Left lobe of liver (tissue), 2 donors: ENCODE measurements around the gene SHROOM2. TPM values are rescaled to one million over a fixed set of nuclear protein-coding genes. Genes with fewer than 3 reads are reported as not detected.

ENCODE experiments used
- ATAC-seq: fragments of 200-7000 bp; cut with Tn5 transposase; one replicate; pipeline ENCODE4 v1.9.1; 2020; ENCODE audit warnings: mild to moderate bottlenecking, moderate library complexity
- DNase-seq: peaks from one replicate; pipeline ENCODE4 v3.0.0-alpha.2; 2020; ENCODE audit warnings: low spot score
- total RNA-seq: library from RNA; stranded (reverse); gene quantifications from one replicate; pipeline ENCODE4 v1.2.1, GENCODE V29; 2021
- donor health status: DM: no; HTN: no; CAD: no; lungs with moderate emphysema.
- donor health status: DM: no; HTN: yes; CAD: no.

Gene SHROOM2
- total RNA-seq, 1 donor from 2014 or later = 4.7 TPM

- no peak for ATAC-seq
- DNase-seq = no peak
These were observed 74.6 kb downstream of the SHROOM2 start for GRCh38 chrX:9860826-9861225.

GRCh38 chrX:9861711-9862110 is 75.5 kb downstream of the SHROOM2 start:
- DNase-seq (no peak), ATAC-seq (no peak)

- DNase-seq = no peak
- no peak for ATAC-seq
These were observed 76.3 kb downstream of the SHROOM2 start for GRCh38 chrX:9862525-9862924.

- no peak for ATAC-seq
- no peak for DNase-seq
These were observed 76.7 kb downstream of the SHROOM2 start for GRCh38 chrX:9862953-9863352.

DNA sequence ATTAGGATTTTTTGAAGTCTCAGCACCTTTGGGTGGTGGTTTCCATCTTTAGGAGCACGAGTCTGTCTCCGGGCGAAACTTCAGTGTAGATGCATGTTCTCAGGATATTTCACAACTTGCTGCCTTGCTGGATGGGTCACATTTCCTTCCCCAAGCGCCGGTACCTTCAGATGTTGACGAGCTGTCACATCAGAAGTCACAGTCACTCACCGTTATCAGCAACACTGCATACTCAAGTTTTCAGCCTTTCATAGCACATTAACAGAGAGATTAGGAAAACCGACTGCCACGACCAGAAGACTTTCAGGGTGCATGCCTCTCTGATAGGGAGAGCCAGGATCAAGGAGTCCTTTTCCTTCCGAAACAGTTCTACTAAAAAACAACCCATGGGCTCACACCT is 77.8 kb downstream of the SHROOM2 start:
- DNase-seq (no peak), ATAC-seq (no peak)

- ATAC-seq = no peak
- no peak for DNase-seq
These were observed 79.7 kb downstream of the SHROOM2 start for GRCh38 chrX:9865804-9866472.

DNA sequence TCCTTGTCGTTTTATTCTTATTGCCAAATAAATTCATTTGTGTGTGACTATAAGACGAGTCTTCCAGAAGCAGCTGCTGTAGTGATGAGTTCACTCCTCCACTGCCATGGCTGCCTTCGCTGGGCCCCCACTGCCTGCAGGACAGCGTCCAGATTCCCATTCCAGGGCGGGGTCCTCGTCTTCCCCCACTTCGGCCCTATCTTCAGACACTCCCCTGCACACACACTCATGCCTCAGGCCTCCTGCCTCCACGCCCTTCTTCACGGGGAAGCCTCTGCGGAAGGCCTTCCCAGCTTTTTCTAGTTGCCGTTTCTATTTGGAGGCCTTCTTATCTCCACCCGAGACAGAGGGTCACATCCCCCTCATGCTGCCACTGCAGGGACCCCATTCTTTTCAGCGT is 80.4 kb downstream of the SHROOM2 start:
- no peak for DNase-seq
- ATAC-seq = peak; percentile 18

DNA sequence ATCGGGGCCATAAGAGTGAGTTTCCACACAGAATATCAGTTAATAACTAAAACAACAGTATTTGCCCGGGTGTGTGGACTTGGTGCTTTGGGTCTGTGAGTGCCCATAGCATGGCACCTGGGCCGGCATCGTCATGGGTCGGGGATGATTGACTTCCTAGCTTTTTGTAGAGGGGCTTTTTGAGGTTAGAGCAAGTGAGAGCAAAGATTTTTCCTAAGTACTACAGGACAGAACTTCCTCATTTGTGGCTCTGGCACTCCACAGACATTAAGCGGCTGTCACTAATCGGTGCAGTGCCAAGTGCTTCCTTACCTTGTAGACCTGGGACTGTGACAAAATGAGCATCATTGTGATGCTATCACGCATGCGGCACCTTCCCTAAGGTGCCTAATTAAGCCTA is 81.0 kb downstream of the SHROOM2 start:
- DNase-seq (no peak), ATAC-seq (no peak)

DNA sequence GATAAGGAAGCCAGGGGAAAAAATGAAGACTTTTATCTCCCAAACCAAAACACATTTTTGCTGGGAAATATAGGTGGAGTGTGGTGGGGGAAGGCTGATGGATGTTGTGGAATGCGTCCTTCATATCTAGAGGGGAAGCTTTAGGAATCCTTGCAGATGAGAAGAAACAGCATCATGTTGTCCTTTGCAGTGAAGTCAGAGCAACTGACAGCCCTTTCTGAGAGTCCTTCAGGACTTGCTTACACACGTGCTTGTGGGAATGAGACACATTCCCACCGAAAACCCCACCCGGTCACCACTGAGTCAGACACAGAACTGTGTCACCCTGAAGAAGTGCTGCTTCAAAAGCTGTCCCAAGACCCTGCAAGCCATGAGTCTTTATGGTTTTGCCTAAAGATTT is 81.5 kb downstream of the SHROOM2 start:
- DNase-seq = no peak
- no peak for ATAC-seq

GRCh38 chrX:9871701-9872268 is 85.6 kb downstream of the SHROOM2 start:
- ATAC-seq (no peak), DNase-seq (no peak)

DNA sequence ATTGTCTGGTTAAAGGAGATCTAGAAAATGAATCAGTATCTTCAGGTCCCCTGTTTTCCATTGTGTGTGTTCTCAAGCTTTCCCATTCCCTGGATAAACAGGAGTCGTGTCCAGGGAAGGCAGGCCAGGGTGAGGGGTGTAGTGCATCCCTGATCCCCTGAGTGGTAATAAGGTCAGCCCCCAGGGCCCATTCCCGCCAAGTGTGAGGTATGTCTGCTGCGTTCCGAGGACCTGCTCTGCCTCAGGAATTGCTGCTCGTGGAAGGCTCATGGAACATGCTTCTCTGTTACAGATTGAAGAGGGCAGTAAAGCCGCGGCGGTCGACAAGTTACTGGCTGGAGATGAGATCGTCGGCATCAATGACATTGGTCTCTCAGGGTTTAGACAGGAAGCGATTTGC is 87.1 kb downstream of the SHROOM2 start:
- no peak for ATAC-seq
- DNase-seq = no peak

DNA sequence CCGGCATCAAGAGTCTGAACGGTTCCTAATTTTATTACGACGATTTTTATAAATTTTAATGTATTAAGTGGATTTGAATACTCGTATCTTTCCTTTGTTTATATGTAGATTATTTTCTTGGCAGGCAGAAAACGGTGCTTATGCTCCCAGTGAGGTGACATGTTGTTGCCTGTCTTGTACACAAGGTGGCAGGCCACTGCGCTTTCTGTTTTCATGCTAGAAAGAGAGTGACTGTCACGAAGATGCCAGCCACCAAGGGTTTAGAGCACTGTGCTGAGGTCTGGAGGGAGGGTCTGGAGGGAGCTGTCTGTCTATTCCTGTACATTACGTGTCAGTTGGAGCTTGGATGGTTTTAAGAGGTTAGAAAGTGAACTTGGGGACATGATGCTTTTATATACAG is 87.7 kb downstream of the SHROOM2 start:
- peak; percentile 79 for ATAC-seq

DNA sequence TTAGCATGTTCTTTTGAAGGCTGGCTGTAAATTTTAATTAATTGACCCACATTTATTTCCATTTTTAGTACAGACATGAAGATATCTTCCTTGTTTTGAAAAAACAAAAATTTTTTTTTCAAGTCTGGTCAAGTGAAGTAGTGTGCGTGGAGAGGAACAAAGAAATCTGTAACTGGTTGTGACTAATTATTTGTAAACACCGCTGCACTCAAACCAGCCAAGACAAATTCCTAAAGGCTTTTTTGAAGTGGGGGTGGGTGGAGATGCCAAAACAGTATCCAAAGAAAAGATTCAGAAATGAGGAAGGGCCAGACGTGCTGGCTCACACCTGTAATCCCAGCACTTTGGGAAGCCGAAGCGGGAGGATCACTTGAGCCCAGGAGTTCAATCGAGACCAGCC is 88.3 kb downstream of the SHROOM2 start:
- no peak for ATAC-seq
- DNase-seq = no peak

More for the DNA sequence above, 87.7 kb downstream of the SHROOM2 start:
- no peak for DNase-seq

GRCh38 chrX:9875801-9876200 is 89.6 kb downstream of the SHROOM2 start:
- ATAC-seq (no peak), DNase-seq (no peak)

- DNase-seq = no peak
- ATAC-seq = no peak
These were observed 90.0 kb downstream of the SHROOM2 start for GRCh38 chrX:9876201-9876600.

- DNase-seq = no peak
These were observed 92.1 kb downstream of the SHROOM2 start for GRCh38 chrX:9878146-9878820.

GRCh38 chrX:9880237-9880636 is 94.0 kb downstream of the SHROOM2 start:
- ATAC-seq (peak; percentile 70), DNase-seq (no peak)

More at GRCh38 chrX:9878146-9878820, 92.1 kb downstream of the SHROOM2 start:
- no peak for ATAC-seq

GRCh38 chrX:9880870-9881269 is 94.6 kb downstream of the SHROOM2 start:
- DNase-seq (no peak), ATAC-seq (no peak)

- DNase-seq (no peak), ATAC-seq (peak; percentile 33)
These were observed 96.6 kb downstream of the SHROOM2 start for GRCh38 chrX:9882669-9883446.

- ATAC-seq = no peak
- no peak for DNase-seq
These were observed 98.0 kb downstream of the SHROOM2 start for GRCh38 chrX:9884031-9884779.

GRCh38 chrX:9885150-9885549 is 98.9 kb downstream of the SHROOM2 start:
- ATAC-seq (peak; percentile 82), DNase-seq (peak; percentile 48)
